Sigmoid colon (tissue), 4 donors: ENCODE measurements around the gene WASF3.

Source experiments
- POLR2AphosphoS5 ChIP-seq, 4 donors: sonication (generic); formaldehyde crosslinking; IDR thresholded peaks; one replicate each; pipeline ENCODE4 v1.6.1; 2017; ENCODE audit warnings: antibody characterized with exemption in 4 of 4
- TF ChIP-seq, protein P1 (sequence below), 4 experiments: fragments of 450-650 bp in 3 of 4; fragments of 200-600 bp in 1 of 4; IDR thresholded peaks; one replicate each; pipeline ENCODE4 v1.5.1; 2016 to 2019; ENCODE audit warnings: antibody characterized with exemption in 4 of 4, mild to moderate bottlenecking in 3 of 4, moderate library complexity in 2 of 4

DNA sequence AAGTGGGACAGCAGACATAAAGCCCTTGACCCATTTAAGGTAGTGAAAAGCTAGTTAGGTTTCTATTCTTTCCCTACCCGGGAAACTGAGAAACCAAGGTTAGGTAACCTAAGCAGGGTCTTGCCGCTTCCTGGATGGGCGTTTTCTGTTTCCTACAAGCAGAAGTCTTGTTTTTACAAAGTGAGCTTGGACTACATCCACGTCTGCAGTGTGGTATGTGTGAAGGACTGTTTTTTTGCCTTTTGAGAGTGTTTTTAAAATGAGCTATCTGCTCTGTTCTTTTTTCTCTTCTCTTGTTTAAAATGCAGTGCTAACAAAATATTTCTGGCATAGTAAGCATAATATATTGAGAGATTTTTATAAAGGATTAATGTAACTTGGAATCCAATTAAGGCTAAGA lies 153.7 kb downstream of the WASF3 start:
- TF ChIP-seq, protein P1, sequence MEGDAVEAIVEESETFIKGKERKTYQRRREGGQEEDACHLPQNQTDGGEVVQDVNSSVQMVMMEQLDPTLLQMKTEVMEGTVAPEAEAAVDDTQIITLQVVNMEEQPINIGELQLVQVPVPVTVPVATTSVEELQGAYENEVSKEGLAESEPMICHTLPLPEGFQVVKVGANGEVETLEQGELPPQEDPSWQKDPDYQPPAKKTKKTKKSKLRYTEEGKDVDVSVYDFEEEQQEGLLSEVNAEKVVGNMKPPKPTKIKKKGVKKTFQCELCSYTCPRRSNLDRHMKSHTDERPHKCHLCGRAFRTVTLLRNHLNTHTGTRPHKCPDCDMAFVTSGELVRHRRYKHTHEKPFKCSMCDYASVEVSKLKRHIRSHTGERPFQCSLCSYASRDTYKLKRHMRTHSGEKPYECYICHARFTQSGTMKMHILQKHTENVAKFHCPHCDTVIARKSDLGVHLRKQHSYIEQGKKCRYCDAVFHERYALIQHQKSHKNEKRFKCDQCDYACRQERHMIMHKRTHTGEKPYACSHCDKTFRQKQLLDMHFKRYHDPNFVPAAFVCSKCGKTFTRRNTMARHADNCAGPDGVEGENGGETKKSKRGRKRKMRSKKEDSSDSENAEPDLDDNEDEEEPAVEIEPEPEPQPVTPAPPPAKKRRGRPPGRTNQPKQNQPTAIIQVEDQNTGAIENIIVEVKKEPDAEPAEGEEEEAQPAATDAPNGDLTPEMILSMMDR (IDR thresholded peaks at IDR 0.05): no peak
- TF ChIP-seq POLR2AphosphoS5 (IDR thresholded peaks at IDR 0.05): no peak
